Hypothalamus (tissue), 51 donors: ENCODE data around the gene STPG4.
"Not testable (repeated sequence)": the region's sequence is repeated elsewhere in the genome, so short reads cannot be mapped to it uniquely, and the experiment has no call there.

Experiments
- DNase-seq, 51 donors: peaks; one replicate each; lab custom pipeline; 2025; lab: John Stamatoyannopoulos, UW

STPG4 gene, protein sequence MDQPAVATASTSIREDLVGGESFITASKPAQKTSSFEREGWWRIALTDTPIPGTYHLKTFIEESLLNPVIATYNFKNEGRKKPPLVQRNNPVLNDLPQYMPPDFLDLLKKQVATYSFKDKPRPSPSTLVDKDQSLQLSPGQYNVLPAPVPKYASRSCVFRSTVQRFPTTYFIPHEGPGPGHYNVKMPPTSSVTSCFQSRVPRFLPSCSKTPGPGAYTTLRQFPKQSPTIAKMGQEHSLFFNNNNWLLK

GRCh38 chr2:47155091-47155876 is at the start of gene STPG4:
TSS of gene STPG4 (minus strand) at chr2:47155308. CDS start at chr2:47155251, 57 bp downstream.
- DNase-seq: no peak

DNA sequence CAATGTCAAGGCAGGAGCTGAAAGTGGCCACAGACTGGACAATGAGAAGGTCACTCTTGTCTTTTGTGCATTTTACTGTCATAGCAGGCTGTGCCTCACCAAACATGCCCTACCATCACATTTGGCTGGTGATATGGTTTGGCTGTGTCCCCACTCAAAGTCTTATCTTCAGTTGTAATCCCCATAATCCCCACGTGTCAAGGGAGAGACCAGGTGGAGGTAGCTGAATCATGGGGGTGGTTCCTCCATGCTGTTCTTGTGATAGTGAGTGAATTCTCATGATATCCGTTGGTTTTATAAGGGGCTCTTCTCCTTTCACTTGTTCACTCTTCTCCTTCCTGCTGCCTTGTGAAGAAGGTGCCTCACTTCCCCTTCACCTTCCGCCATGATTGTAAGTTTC is 49.6 kb upstream of the STPG4 start:
- no peak for DNase-seq

GRCh38 chr2:47203995-47204394 is 48.9 kb upstream of the STPG4 start:
- peak in 3 of 51 donors; percentile 5 to 15 (median 7) for DNase-seq

DNA sequence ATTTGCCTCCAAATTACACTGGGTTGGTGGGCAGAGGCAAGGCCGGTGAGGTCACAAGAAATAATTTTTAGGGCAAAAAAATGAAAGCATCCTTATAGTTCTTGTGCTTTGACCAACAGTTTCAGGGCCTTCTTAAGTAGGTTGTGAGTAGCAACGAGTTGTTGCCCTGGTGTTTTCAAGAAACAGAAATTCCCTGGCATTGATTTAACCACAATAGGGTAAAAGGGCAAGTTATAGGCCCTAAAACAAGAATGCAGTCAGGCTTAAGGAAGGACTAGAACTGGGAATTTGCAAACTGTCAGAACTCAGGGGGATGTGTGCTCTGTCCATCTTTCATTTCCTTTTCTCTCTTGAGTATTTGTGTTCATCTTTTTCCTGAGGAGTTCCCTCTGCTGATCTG is 46.1 kb upstream of the STPG4 start:
- DNase-seq: no peak

DNA sequence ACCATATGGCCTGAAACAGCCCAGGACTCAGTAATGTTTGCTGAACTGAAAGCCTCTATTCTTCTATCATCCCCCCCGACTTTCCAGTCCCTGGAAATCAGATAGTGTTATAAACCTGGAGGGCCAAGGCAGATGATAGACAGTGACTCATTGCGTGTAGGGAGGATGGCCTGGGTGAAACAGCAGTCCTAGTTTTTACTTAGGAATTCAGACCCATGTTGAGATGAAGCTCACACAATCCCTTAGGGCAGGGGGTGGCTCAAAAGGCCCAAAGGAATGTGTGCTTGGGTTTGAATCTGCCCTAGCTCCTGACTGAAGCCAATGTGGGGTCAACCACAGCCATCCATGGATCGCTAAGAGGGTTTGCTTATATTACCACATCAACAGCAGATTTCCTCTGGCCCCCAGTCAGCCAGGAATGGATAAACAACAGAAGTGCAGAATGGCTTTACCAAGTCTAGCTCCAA is 43.9 kb upstream of the STPG4 start:
- DNase-seq: no peak

DNA sequence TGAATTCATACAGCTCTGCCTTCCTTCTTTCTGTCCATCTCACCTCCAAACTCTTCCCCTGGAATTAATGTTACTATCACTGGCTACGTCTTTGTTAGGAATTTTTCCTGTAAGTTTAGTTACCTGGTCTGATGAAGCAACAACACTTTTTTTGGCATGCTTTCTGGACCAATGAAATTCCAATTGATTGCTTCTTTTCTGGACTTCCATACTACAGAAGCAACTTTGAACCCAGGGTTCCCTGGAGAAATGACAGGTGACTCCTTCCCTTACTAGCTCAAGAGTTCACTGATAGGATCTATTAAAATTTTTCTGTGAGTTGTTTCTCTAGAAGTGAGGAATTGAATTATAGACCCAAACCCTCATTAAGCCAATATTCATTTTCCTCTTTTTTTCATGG is 41.4 kb upstream of the STPG4 start:
- no peak for DNase-seq

- no peak for DNase-seq
Measured at GRCh38 chr2:47196046-47196445, 40.9 kb upstream of the STPG4 start.

- peak in 1 of 51 donors; percentile 20 for DNase-seq
Measured at GRCh38 chr2:47195148-47195547, 40.0 kb upstream of the STPG4 start.

DNA sequence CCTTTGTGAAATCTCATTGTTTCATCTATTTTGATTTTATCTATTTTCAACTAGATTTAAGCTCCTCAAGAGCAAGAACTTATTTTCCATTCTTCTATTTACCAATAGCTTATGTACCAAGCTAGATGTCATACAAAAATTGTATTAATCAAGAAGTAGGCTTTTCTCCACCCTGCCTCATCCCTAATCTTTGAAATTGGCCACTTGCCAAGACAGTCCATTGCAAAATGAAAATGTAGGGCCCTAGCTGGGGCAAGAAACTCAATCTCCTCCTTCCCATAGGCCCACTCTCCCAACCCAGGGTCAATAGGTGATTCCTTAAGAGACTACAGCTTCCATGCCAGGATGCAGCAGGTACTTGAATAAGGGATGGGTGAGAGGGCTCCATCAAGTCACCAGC is 39.3 kb upstream of the STPG4 start:
- no peak for DNase-seq

DNA sequence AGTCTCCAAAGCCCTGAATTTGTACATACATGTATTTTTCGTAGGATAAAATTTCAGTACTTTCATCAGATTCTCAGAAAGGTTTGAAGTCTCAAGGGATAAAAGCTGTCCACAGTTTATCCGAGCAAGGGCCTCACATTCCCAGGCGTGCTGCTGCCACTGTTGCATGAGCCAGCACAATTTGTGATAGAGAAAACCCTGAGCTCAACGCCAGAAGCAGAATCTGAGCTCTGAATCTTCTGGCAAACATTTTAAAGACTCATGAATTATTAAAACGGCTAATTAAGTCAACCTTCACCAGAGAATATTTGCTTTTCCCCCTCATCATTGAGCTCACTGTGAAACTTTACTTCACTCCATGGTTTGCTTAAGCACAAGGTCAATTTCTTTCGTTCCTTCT is 38.5 kb upstream of the STPG4 start:
- peak in 11 of 51 donors; percentile 3 to 74 (median 20) for DNase-seq

DNA sequence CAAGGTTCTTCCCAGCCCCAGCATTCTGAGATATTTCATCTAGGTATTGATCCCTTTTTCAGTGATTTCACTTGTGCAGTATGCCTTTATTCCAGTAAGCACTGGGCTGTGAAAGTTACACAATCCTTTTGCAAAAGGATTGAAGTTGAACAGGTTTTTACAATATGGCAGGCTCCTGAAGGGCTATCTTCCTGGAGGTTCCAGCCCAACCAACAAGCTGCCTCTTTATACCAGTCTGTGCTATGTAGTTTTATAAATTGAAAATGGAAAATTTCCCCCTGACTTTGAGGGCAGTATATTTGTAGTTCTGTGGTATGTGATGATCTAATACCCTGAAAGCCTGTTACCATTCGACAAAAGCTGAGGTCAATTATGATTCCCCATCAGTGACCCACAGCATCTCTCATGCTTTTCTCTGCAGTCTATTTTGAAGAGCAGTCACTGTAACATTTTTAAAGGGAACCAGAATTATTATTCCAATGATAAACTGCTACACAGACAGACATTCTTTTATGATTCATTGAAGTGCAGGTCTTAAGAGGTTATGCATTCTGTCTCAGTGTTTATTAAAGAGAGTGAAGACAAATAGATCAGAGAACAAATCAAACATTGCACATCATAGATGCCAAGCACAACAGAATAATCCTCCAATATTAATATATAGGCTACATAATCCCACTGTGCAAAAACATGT is 35.2 kb upstream of the STPG4 start:
- DNase-seq: no peak

- no peak for DNase-seq
Measured at GRCh38 chr2:47189635-47190034, 34.5 kb upstream of the STPG4 start.

DNA sequence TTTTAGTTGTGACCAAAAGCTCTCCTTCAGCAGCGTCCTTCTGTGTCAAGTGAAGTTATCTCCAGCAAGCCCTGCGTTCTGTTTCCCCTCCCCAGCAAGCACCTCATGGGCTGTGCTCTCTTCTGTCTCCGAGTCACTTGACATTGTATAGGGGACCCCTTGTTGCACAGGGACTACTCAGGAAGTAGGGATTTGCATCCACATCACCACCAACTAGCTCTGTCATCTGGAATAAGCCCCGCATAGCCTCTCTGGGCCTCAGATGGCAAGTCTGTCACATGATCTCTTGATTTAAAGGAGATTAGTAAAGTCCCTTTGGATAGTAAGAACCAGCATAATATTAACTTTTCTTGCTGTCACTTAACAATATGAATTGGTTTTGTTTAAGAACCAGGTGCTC is 32.0 kb upstream of the STPG4 start:
- DNase-seq: no peak

- DNase-seq: no peak
Measured at GRCh38 chr2:47186351-47186750, 31.2 kb upstream of the STPG4 start.

GRCh38 chr2:47185098-47185497 is 30.0 kb upstream of the STPG4 start:
- DNase-seq: not testable (repeated sequence)

DNA sequence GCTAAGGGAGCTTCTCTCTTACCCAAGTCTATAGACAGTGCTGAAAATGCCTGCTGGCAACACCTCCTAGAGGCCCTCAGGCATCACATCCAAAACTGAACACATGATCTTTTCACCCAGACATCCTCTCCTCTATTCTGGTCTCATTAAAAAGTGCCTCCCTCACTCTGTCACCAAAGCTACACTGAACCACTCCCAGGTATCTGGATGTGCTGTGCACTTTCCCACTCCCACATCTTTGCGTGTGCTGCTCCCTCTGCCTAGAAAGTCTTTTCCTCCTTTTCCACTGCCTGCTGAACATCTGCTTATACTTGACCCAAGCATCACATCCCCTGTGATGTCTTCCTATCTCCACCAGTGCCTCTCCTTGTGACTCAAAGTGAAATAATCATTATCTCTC is 26.1 kb upstream of the STPG4 start:
- no peak for DNase-seq

DNA sequence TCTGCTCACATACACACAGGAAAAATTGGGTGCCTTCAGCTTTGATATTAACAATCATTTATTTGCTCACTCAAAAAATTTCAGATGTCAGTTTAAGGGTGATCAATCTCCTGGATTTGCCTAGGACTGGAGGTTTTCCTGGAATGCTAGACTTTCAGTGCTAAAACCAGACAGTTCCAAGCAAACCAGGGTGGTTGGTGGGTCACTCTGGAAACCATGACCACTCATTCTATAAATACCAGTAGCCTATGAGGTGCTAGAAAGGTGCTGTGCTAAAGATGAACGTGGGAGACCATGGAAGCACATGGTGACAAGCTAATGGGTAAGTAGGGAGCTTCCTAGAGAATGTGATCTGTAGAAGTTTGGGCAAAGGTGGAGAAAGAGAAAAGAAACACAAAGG is 25.4 kb upstream of the STPG4 start:
- no peak for DNase-seq

GRCh38 chr2:47179388-47179787 is 24.3 kb upstream of the STPG4 start:
- DNase-seq: no peak

GRCh38 chr2:47178341-47178740 is 23.2 kb upstream of the STPG4 start:
- no peak for DNase-seq

GRCh38 chr2:47177043-47177565 is 22.0 kb upstream of the STPG4 start:
- no peak for DNase-seq

DNA sequence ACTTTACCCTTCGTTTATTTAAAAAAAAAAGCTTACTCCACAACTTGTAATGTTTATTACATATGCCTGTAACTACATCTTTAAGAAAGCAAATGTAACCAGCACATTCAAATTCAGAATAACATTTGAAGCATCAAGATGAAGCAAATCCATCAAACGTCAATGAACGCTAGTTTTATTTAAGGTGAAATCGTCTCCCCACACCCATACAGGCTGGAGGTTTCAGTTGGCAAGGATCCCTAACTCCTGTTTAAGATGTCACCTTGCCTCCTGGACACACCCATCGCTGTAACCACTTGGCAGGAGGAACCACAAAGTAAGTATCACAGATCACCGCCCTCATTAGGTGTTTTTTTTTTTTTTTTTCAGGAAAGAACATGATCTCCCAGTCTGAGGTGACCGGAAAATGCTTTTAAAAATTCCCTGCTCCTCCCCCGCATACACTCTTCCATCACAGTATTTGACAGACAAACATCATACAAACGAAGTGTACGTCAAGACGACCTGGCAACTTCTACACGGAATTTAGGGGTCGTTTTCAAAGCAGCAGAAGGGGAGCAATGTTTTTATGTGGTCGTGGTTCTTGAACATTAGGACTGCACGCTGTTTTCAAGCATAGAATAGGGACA is 19.7 kb upstream of the STPG4 start:
- peak in 1 of 51 donors; percentile 63 for DNase-seq
